H9 (cell line): ENCODE measurements around the gene GLRX3. TPM values are rescaled to one million over a fixed set of nuclear protein-coding genes. Genes with fewer than 3 reads are reported as not detected.

Source experiments
- DNase-seq: peaks from one replicate; pipeline ENCODE4 v3.0.0-alpha.2; 2017
- H2AFZ ChIP-seq: one replicate; pipeline ENCODE4 v1.6.1; 2013; ENCODE audit warnings: mild to moderate bottlenecking, low read length, control low read depth, moderate library complexity
- H2AK5ac ChIP-seq: 2 replicates; pipeline ENCODE4 v1.6.1; 2013; ENCODE audit warnings: low read length, control low read depth, mixed read lengths; ENCODE audit not compliant: insufficient read length
- H2BK120ac ChIP-seq: one replicate; pipeline ENCODE4 v1.6.1; 2013; ENCODE audit warnings: low read depth, mild to moderate bottlenecking, low read length, control low read depth, inconsistent platforms; ENCODE audit not compliant: poor library complexity, severe bottlenecking
- H2BK12ac ChIP-seq: 2 replicates; pipeline ENCODE4 v1.6.1; 2013; ENCODE audit warnings: low read length, control low read depth, mixed read lengths, low read depth; ENCODE audit not compliant: insufficient read length
- H2BK15ac ChIP-seq: 2 replicates; pipeline ENCODE4 v1.6.1; 2013; ENCODE audit warnings: low read depth, low read length, control low read depth
- H2BK20ac ChIP-seq: one replicate; pipeline ENCODE4 v1.6.1; 2013; ENCODE audit warnings: low read depth, mild to moderate bottlenecking, low read length, control low read depth, inconsistent platforms; ENCODE audit not compliant: poor library complexity, severe bottlenecking
- H2BK5ac ChIP-seq: 2 replicates; pipeline ENCODE4 v1.6.1; 2013; ENCODE audit warnings: low read length, control low read depth, mixed read lengths; ENCODE audit not compliant: insufficient read length
- H3K14ac ChIP-seq: 2 replicates; pipeline ENCODE4 v1.6.1; 2013; ENCODE audit warnings: low read length, control low read depth; ENCODE audit not compliant: insufficient read depth
- H3K18ac ChIP-seq: 2 replicates; pipeline ENCODE4 v1.6.1; 2013; ENCODE audit warnings: low read depth, mild to moderate bottlenecking, mixed read lengths, low read length, control low read depth; ENCODE audit not compliant: insufficient read length
- H3K23ac ChIP-seq: 2 replicates; pipeline ENCODE4 v1.6.1; 2013; ENCODE audit warnings: low read length, control low read depth, mixed read lengths, low read depth; ENCODE audit not compliant: insufficient read length
- H3K23me2 ChIP-seq: 2 replicates; pipeline ENCODE4 v1.6.1; 2013; ENCODE audit warnings: low read depth, mild to moderate bottlenecking, mixed read lengths, low read length, control low read depth; ENCODE audit not compliant: insufficient read length, poor library complexity, severe bottlenecking
- H3K27ac ChIP-seq: 2 replicates; pipeline ENCODE4 v1.5.1; 2013; ENCODE audit warnings: low read length, control low read depth, mixed read lengths, low read depth; ENCODE audit not compliant: insufficient read length
- H3K27me3 ChIP-seq: 2 replicates; pipeline ENCODE4 v1.6.1; 2013; ENCODE audit warnings: low read length, control low read depth, inconsistent platforms; ENCODE audit not compliant: insufficient read depth
- H3K4ac ChIP-seq: 2 replicates; pipeline ENCODE4 v1.6.1; 2013; ENCODE audit warnings: low read depth, mild to moderate bottlenecking, control low read depth, inconsistent platforms, low read length, moderate library complexity
- H3K4me1 ChIP-seq: 2 replicates; pipeline ENCODE4 v1.6.1; 2013; ENCODE audit warnings: low read length, control low read depth, inconsistent platforms; ENCODE audit not compliant: insufficient read depth
- H3K4me2 ChIP-seq: 2 replicates; pipeline ENCODE4 v1.6.1; 2013; ENCODE audit warnings: low read length, control low read depth, mixed read lengths; ENCODE audit not compliant: insufficient read length, insufficient read depth
- H3K56ac ChIP-seq: 2 replicates; pipeline ENCODE4 v1.6.1; 2013; ENCODE audit warnings: low read depth, mild to moderate bottlenecking, mixed read lengths, low read length, control low read depth; ENCODE audit not compliant: insufficient read length
- H3K79me1 ChIP-seq: 2 replicates; pipeline ENCODE4 v1.6.1; 2013; ENCODE audit warnings: low read depth, mild to moderate bottlenecking, moderate library complexity, low read length, control low read depth, inconsistent platforms; ENCODE audit not compliant: insufficient read depth, poor library complexity, severe bottlenecking
- H3K79me2 ChIP-seq: 2 replicates; pipeline ENCODE4 v1.6.1; 2013; ENCODE audit warnings: low read length, control low read depth, inconsistent platforms; ENCODE audit not compliant: insufficient read depth
- H3K9ac ChIP-seq: 2 replicates; pipeline ENCODE4 v1.6.1; 2013; ENCODE audit warnings: low read length, control low read depth, mixed read lengths; ENCODE audit not compliant: insufficient read length; ENCODE audit errors: extremely low read depth
- H3K9me3 ChIP-seq: one replicate; pipeline ENCODE4 v1.6.1; 2013; ENCODE audit warnings: low read depth, low read length, inconsistent platforms; ENCODE audit not compliant: control insufficient read depth
- H3T11ph ChIP-seq: one replicate; pipeline ENCODE4 v1.6.1; 2013; ENCODE audit warnings: mild to moderate bottlenecking, low read length, control low read depth, inconsistent platforms
- H4K20me1 ChIP-seq: one replicate; pipeline ENCODE4 v1.6.1; 2013; ENCODE audit not compliant: control insufficient read depth, insufficient read length, insufficient read depth
- H4K5ac ChIP-seq: 2 replicates; pipeline ENCODE4 v1.6.1; 2013; ENCODE audit warnings: low read depth, mild to moderate bottlenecking, mixed read lengths, low read length, control low read depth; ENCODE audit not compliant: insufficient read length
- H4K8ac ChIP-seq: replicated peaks from 2 replicates; pipeline ENCODE4 v1.6.1; 2013; ENCODE audit warnings: low read length, control low read depth, mixed read lengths, low read depth; ENCODE audit not compliant: insufficient read length
- H4K91ac ChIP-seq: 2 replicates; pipeline ENCODE4 v1.6.1; 2013; ENCODE audit warnings: low read depth, mild to moderate bottlenecking, moderate library complexity, mixed read lengths, low read length, control low read depth; ENCODE audit not compliant: insufficient read length
- H3K27ac Mint-ChIP-seq, 3 experiments: 2 replicates in 2 of 3; 3 replicates in 1 of 3; pipeline ENCODE4 v1.8.0; 2020 to 2021; ENCODE audit warnings: mixed read lengths in 3 of 3, mild to moderate bottlenecking in 1 of 3, moderate library complexity in 1 of 3
- H3K27me3 Mint-ChIP-seq: 2 replicates; pipeline ENCODE4 v1.8.0; 2021; ENCODE audit warnings: low read depth, mild to moderate bottlenecking, moderate library complexity, mixed read lengths
- H3K36me3 Mint-ChIP-seq, 3 experiments: 2 replicates in 2 of 3; 3 replicates in 1 of 3; pipeline ENCODE4 v1.8.0; 2020 to 2021; ENCODE audit warnings: low read depth in 3 of 3, mixed read lengths in 3 of 3; ENCODE audit not compliant: insufficient read depth in 1 of 3
- H3K4me1 Mint-ChIP-seq, 2 experiments: 2 replicates each; pipeline ENCODE4 v1.8.0; 2020; ENCODE audit warnings: mixed read lengths in 2 of 2
- H3K4me3 Mint-ChIP-seq, 2 experiments: 2 replicates in 1 of 2; 3 replicates in 1 of 2; pipeline ENCODE4 v1.8.0; 2020 to 2021; ENCODE audit warnings: mild to moderate bottlenecking in 2 of 2, mixed read lengths in 2 of 2, moderate library complexity in 1 of 2
- H3K9me3 Mint-ChIP-seq, 2 experiments: 2 replicates in 1 of 2; 3 replicates in 1 of 2; pipeline ENCODE4 v1.8.0; 2020; ENCODE audit warnings: mild to moderate bottlenecking in 2 of 2, mixed read lengths in 2 of 2, moderate library complexity in 1 of 2
- WGBS: extraction: QIAGEN DNeasy Blood & Tissue Kit; methylation state at CpG from one replicate; pipeline ENCODE4 v1.1.7; 2013; ENCODE audit warnings: missing lambda C conversion rate, low lambda C conversion rate, mixed read lengths; ENCODE audit not compliant: insufficient read length; ENCODE audit errors: extremely low coverage; 5-methylcytosine and 5-hydroxymethylcytosine counted together
- total RNA-seq: library from RNA; stranded (reverse); gene quantifications from 2 replicates; pipeline ENCODE4 v1.2.1, GENCODE V29; 2021
- TF ChIP-seq, protein P1 (sequence below): fragments of 200-600 bp; sonication (generic); conservative IDR thresholded peaks from 3 replicates; pipeline ENCODE4 v1.8.0; 2021; ENCODE audit warnings: antibody characterized with exemption, mild to moderate bottlenecking

GLRX3 gene
- total RNA-seq, 1 experiment from 2014 or later = 139 TPM

GRCh38 chr10:130141878-130142277 lies 5.7 kb downstream of the GLRX3 start:
- Histone ChIP-seq H3K14ac (no peak overlapping the region), H3K27ac (no peak overlapping the region), H3K56ac (no peak overlapping the region), H3K18ac (no peak overlapping the region), H3K79me1 (peaks cover 14% of the 10 kb centered on the region), H3K9ac (no peak overlapping the region), H3K23ac (no peak overlapping the region), H4K8ac (no peak overlapping the region), H2BK20ac (no peak overlapping the region), H3K4me2 (no peak overlapping the region), H2BK5ac (no peak overlapping the region), H3K4ac (no peak overlapping the region), H3T11ph (no peak overlapping the region), H4K5ac (no peak overlapping the region), H2BK120ac (no peak overlapping the region), H2AFZ (no peak overlapping the region), H3K27me3 (no peaks in the 10 kb centered on the region), H3K4me1 (peaks cover 9% of the 10 kb centered on the region; the same call in 1 of the 2 replicates), H2BK12ac (no peak overlapping the region), H2BK15ac (no peak overlapping the region), H4K91ac (no peak overlapping the region), H4K20me1 (no peaks in the 10 kb centered on the region), H3K9me3 (no peaks in the 10 kb centered on the region), H2AK5ac (no peak overlapping the region), H3K23me2 (peaks cover 5% of the 10 kb centered on the region), H3K79me2 (peaks cover 50% of the 10 kb centered on the region; the same call in 1 of the 2 replicates)
- Mint-ChIP-seq H3K27me3 (no peaks in the 10 kb centered on the region), H3K36me3 (peaks cover 18 to 47% (median 29%) of the 10 kb centered on the region in 3 experiments), H3K27ac (peak overlapping the region in 2 of 3 experiments; percentile 30 to 86; a peak in 4 of 7 replicates), H3K9me3 (no peaks in the 10 kb centered on the region), H3K4me1 (peaks cover 22 to 26% of the 10 kb centered on the region in 2 experiments), H3K4me3 (no peak overlapping the region)
- DNase-seq = no peak
- TF ChIP-seq, protein P1, sequence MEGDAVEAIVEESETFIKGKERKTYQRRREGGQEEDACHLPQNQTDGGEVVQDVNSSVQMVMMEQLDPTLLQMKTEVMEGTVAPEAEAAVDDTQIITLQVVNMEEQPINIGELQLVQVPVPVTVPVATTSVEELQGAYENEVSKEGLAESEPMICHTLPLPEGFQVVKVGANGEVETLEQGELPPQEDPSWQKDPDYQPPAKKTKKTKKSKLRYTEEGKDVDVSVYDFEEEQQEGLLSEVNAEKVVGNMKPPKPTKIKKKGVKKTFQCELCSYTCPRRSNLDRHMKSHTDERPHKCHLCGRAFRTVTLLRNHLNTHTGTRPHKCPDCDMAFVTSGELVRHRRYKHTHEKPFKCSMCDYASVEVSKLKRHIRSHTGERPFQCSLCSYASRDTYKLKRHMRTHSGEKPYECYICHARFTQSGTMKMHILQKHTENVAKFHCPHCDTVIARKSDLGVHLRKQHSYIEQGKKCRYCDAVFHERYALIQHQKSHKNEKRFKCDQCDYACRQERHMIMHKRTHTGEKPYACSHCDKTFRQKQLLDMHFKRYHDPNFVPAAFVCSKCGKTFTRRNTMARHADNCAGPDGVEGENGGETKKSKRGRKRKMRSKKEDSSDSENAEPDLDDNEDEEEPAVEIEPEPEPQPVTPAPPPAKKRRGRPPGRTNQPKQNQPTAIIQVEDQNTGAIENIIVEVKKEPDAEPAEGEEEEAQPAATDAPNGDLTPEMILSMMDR = no peak
- WGBS = no CpG with 5 or more reads among the region's 2 CpGs
